HG03066 (cell line): ENCODE data around the gene DZIP3.

ENCODE experiments used
- ATAC-seq: cut with Tn5 transposase; IDR thresholded peaks from one replicate; pipeline ENCODE4 v1.9.1; 2021; ENCODE audit warnings: low read depth; ENCODE audit not compliant: unreplicated experiment

The DZIP3 gene, protein sequence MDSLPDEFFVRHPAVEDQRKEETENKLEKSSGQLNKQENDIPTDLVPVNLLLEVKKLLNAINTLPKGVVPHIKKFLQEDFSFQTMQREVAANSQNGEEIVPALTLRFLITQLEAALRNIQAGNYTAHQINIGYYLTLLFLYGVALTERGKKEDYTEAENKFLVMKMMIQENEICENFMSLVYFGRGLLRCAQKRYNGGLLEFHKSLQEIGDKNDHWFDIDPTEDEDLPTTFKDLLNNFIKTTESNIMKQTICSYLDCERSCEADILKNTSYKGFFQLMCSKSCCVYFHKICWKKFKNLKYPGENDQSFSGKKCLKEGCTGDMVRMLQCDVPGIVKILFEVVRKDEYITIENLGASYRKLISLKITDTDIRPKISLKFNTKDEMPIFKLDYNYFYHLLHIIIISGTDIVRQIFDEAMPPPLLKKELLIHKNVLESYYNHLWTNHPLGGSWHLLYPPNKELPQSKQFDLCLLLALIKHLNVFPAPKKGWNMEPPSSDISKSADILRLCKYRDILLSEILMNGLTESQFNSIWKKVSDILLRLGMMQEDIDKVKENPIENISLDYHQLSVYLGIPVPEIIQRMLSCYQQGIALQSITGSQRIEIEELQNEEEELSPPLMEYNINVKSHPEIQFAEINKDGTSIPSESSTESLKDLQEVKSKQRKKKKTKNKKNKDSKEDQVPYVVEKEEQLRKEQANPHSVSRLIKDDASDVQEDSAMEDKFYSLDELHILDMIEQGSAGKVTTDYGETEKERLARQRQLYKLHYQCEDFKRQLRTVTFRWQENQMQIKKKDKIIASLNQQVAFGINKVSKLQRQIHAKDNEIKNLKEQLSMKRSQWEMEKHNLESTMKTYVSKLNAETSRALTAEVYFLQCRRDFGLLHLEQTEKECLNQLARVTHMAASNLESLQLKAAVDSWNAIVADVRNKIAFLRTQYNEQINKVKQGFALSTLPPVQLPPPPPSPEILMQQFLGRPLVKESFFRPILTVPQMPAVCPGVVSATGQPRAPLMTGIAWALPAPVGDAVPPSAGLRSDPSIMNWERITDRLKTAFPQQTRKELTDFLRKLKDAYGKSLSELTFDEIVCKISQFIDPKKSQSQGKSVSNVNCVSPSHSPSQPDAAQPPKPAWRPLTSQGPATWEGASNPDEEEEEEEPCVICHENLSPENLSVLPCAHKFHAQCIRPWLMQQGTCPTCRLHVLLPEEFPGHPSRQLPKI

GRCh38 chr3:108589081-108589997 lies at the start of gene DZIP3, which contains the start of gene CIP2A:
Gene DZIP3, plus strand, starts transcription at chr3:108589722. Its CDS starts 15,685 bp downstream, at chr3:108605407.
Gene CIP2A, minus strand, starts transcription at chr3:108589438. Its CDS starts 63 bp downstream, at chr3:108589375.
- peak; percentile 87 for ATAC-seq

- ATAC-seq, result no peak
These were observed 43.3 kb upstream of the DZIP3 start for GRCh38 chr3:108546247-108546646.

- ATAC-seq, result no peak
These were observed 42.8 kb upstream of the DZIP3 start for GRCh38 chr3:108546692-108547091.

- no peak for ATAC-seq
These were observed 41.2 kb upstream of the DZIP3 start for GRCh38 chr3:108548304-108548703.

DNA sequence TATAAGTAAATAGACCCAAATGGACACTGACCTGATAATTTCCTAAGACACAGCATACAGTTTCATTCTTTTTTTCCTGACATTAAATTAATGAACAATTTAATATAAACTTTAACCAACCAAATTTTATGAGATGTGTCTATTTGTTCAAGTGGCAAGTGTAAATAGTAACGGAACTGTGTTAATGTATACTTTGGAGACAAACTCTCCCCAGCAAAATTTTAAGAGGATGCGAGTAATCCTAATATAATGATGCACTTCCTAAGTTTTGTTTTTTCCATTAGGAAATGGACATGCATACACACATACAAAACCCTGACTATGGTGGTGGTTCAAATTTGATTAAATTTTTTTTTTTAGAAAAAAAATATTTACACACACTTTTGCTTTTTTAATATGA lies 40.6 kb upstream of the DZIP3 start:
- ATAC-seq, result no peak

GRCh38 chr3:108552267-108553159 lies 37.0 kb upstream of the DZIP3 start:
- no peak for ATAC-seq

- no peak for ATAC-seq
These were observed 35.3 kb upstream of the DZIP3 start for GRCh38 chr3:108554229-108554628.

GRCh38 chr3:108554913-108555571 lies 34.5 kb upstream of the DZIP3 start:
- ATAC-seq, result no peak

DNA sequence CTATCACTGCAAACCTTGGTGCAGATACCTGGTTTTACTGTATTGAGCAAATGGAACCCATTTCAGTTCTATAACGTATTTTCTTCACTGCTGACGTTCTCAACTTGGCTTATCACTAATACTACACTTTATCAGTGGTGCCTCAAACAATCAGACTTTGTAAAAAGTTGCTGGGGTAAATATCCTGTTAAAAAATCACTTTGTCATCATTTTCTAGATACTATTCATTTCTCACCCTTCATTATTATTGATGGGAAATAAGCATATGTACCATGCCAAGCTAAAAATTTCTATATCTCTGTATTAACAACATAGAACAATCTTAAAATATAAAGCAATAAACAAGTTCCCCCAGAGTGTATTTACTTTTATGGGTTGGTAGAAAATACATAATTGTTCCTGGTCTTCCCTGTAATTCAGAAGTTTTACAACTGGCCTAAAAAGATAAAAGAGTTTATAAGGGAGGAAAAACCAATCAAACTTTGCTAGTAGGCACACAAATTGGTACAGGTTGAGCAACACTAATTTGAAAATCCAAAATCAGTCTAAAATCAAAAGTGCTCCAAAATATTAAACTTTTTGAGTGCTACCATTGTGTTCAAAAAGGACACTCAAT lies 33.4 kb upstream of the DZIP3 start:
- no peak for ATAC-seq

- no peak for ATAC-seq
These were observed 27.0 kb upstream of the DZIP3 start for GRCh38 chr3:108562565-108562964.

DNA sequence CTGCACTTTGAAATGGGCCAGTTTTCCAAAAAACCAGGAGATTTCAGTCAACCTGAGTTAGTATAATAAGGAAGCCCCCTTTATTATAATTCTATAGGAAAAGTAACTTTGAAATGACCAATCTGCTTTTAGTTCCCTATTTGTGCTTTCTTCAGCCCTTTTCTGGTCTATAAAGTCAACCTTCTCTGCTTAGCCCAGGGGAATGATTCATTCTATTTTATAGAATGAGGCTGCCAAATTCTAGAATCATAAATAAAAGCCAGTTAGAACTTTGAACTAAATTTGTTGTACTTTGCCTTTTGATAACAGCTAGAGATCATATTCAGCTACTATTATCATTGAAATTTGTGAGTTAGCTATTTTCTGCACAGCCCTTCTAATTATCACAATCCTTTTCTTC lies 25.0 kb upstream of the DZIP3 start:
- no peak for ATAC-seq

GRCh38 chr3:108565506-108565905 lies 24.0 kb upstream of the DZIP3 start:
- ATAC-seq, result no peak

GRCh38 chr3:108566599-108566998 lies 22.9 kb upstream of the DZIP3 start:
- ATAC-seq, result no peak

- no peak for ATAC-seq
These were observed 20.2 kb upstream of the DZIP3 start for GRCh38 chr3:108569336-108569735.

DNA sequence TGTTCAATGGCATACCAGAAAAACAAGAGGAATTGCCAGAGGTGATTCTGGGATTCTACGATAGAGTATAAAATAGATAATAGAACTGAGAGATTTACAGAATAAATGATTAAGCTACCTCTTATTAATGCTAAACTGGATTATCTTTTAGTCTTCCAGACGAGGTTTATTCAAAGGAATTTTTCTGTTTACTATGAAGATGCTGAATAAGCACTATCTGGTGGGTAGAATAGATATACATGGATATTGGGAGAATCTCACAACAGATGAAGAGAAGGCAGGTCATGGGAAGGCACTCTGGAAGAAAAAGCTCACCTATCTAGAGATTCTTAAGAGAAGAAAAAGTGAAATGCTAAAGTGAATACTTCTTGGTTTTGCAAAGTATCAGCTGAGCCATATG lies 11.5 kb upstream of the DZIP3 start:
- no peak for ATAC-seq

- no peak for ATAC-seq
These were observed 921 bp upstream of the DZIP3 start for GRCh38 chr3:108588601-108589000.

DNA sequence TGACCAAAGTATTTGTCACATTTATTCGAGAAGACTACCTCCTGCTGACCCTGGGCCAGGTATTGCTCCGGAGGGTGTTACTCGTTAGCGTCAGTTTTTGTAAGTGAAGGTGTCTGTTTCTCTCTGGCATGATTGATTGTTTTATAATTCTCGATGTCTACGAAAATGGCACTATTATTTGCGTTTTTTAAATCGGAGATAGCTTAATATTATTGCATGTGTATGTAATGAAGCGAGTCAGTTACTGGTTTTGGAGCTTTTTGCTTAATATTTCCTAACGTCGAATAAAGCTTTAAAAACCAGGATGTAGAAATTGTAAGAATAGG lies 439 bp downstream of the DZIP3 start:
- no peak for ATAC-seq

- no peak for ATAC-seq
These were observed 938 bp downstream of the DZIP3 start for GRCh38 chr3:108590460-108590859.
